Activated CD4-positive, alpha-beta T cell treated with anti-CD3 and anti-CD28 coated beads, Interleukin-2, amount 10 ng/mL, durations not matched to agents 24 days and 14 days (primary cell): ENCODE measurements around the gene NID2. TPM values are rescaled to one million over a fixed set of nuclear protein-coding genes. Genes with fewer than 3 reads are reported as not detected.

Experiments
- DNase-seq: peaks from one replicate; pipeline ENCODE4 v3.0.0; 2022
- H3K27ac Mint-ChIP-seq: one replicate; pipeline ENCODE4 v1.8.0; 2022; ENCODE audit warnings: mild to moderate bottlenecking, mixed read lengths
- H3K27me3 Mint-ChIP-seq: one replicate; pipeline ENCODE4 v1.8.0; 2022; ENCODE audit warnings: mixed read lengths
- H3K36me3 Mint-ChIP-seq: one replicate; pipeline ENCODE4 v1.8.0; 2022; ENCODE audit warnings: low read depth, mild to moderate bottlenecking, mixed read lengths
- H3K4me1 Mint-ChIP-seq: one replicate; pipeline ENCODE4 v1.8.0; 2021; ENCODE audit warnings: mixed read lengths
- H3K4me3 Mint-ChIP-seq: one replicate; pipeline ENCODE4 v1.8.0; 2022; ENCODE audit warnings: mild to moderate bottlenecking, moderate library complexity, mixed read lengths
- H3K9me3 Mint-ChIP-seq: one replicate; pipeline ENCODE4 v1.8.0; 2021; ENCODE audit warnings: mixed read lengths
- intact Hi-C: fragments of 100-400 bp; cut with micrococcal nuclease; formaldehyde crosslinking; loops from one replicate; pipeline ENCODE4 v1.15.1; 2023
- total RNA-seq: library from RNA; stranded (reverse); gene quantifications from 2 replicates; pipeline ENCODE4 v1.2.3, GENCODE V29; 2022

NID2 gene
- total RNA-seq, 1 donor from 2014 or later: 0.09 TPM

- H3K4me1 Mint-ChIP-seq: peaks cover 8% of the 10 kb centered on the region
- H3K4me3 Mint-ChIP-seq: no peak overlapping the region
- H3K9me3 Mint-ChIP-seq: no peaks in the 10 kb centered on the region
- H3K36me3 Mint-ChIP-seq: peaks cover 61% of the 10 kb centered on the region
- intact Hi-C loops: no loop called here
- H3K27me3 Mint-ChIP-seq: no peaks in the 10 kb centered on the region
- no peak for DNase-seq
- H3K27ac Mint-ChIP-seq: no peak overlapping the region
These were observed 62.5 kb downstream of the NID2 start for GRCh38 chr14:52006361-52006760.

DNA sequence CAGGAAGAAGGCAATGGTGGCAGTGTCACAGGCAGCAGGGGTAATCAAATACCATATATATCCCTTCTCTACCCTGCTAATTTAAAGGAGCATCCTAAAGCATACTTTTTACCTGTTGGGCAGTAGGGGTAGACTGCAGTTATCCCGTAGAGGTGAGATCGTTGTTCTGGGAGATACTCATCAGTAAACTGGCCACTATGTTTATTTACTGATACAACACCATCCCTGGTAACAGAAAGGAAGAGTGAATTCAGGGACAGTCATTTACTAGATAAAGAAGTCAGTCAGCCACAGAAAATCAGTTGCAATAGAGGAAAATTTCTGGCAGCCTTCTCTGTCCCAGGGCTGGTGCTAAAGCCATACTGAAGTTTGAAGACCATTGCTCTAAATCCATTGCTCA, 63.2 kb downstream of the NID2 start:
- Mint-ChIP-seq H3K27me3 (no peaks in the 10 kb centered on the region), H3K27ac (no peak overlapping the region), H3K36me3 (peaks cover 60% of the 10 kb centered on the region), H3K9me3 (no peaks in the 10 kb centered on the region), H3K4me3 (no peak overlapping the region), H3K4me1 (peaks cover 8% of the 10 kb centered on the region)
- no peak for DNase-seq
- intact Hi-C loops: no loop called here

DNA sequence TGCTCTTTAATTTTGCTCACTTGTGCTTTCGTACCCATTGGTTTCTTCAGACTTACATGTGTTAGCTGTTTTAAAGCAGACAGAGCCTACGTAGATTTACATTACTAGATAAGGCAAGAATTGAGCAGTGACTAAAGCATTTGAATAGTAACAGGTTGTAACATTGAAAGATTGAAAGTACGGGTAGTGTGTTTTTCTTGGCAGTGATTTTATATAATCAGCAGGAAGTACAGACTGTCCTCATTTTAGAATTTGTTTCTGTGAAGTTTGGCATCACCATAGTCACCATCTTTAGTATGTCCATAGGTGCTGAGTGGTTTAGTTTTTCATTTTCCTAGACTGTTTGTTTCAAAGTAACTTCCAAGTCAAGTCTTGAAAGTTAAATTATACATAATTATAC, 65.5 kb downstream of the NID2 start:
- intact Hi-C loops: no loop called here
- DNase-seq: no peak
- Mint-ChIP-seq H3K36me3 (peaks cover 66% of the 10 kb centered on the region), H3K4me1 (peaks cover 8% of the 10 kb centered on the region), H3K27me3 (no peaks in the 10 kb centered on the region), H3K4me3 (no peak overlapping the region), H3K27ac (no peak overlapping the region), H3K9me3 (no peaks in the 10 kb centered on the region)

- no peak for DNase-seq
- Mint-ChIP-seq H3K27me3 (no peaks in the 10 kb centered on the region), H3K9me3 (no peaks in the 10 kb centered on the region), H3K27ac (no peak overlapping the region), H3K36me3 (peaks cover 59% of the 10 kb centered on the region), H3K4me3 (no peak overlapping the region), H3K4me1 (peaks cover 8% of the 10 kb centered on the region)
- intact Hi-C loops: no loop called here
These were observed 66.3 kb downstream of the NID2 start for GRCh38 chr14:52002542-52002941.

GRCh38 chr14:52000696-52001095, 68.2 kb downstream of the NID2 start:
- no peak for DNase-seq
- Mint-ChIP-seq H3K27ac (no peak overlapping the region), H3K9me3 (no peaks in the 10 kb centered on the region), H3K4me1 (peaks cover 9% of the 10 kb centered on the region), H3K27me3 (no peaks in the 10 kb centered on the region), H3K36me3 (peaks cover 56% of the 10 kb centered on the region), H3K4me3 (no peak overlapping the region)
- intact Hi-C loops: no loop called here

- Mint-ChIP-seq H3K27ac (no peak overlapping the region), H3K9me3 (no peaks in the 10 kb centered on the region), H3K4me3 (no peak overlapping the region), H3K4me1 (peaks cover 8% of the 10 kb centered on the region), H3K36me3 (peaks cover 54% of the 10 kb centered on the region), H3K27me3 (no peaks in the 10 kb centered on the region)
- no peak for DNase-seq
- intact Hi-C loops: no loop called here
These were observed 68.8 kb downstream of the NID2 start for GRCh38 chr14:52000019-52000582.

DNA sequence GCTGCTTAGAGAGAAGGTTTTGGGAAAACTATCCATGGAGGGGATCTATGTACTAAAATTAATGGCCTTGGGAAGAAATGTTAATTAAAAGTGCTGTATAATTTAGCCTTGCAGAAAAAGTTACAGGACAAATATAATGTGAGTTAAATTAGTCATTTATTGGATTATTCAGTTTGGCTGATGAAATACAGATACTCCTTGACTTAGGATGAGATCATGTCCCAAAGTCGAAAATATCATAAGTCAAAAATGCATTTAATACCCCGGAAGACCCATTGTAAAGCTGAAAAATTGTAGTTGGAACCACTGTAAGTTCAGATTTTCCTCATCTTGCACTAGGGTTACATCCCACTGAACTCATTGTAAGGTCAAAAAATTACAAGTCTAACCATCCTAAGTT, 69.8 kb downstream of the NID2 start:
- Mint-ChIP-seq H3K36me3 (peaks cover 53% of the 10 kb centered on the region), H3K9me3 (no peaks in the 10 kb centered on the region), H3K27ac (no peak overlapping the region), H3K4me3 (no peak overlapping the region), H3K27me3 (no peaks in the 10 kb centered on the region), H3K4me1 (peaks cover 10% of the 10 kb centered on the region)
- DNase-seq: no peak
- intact Hi-C loops: loop anchor here (5.0 kb wide), 3 partner anchors 133 to 473 kb away; no protein-coding TSS in a partner anchor

DNA sequence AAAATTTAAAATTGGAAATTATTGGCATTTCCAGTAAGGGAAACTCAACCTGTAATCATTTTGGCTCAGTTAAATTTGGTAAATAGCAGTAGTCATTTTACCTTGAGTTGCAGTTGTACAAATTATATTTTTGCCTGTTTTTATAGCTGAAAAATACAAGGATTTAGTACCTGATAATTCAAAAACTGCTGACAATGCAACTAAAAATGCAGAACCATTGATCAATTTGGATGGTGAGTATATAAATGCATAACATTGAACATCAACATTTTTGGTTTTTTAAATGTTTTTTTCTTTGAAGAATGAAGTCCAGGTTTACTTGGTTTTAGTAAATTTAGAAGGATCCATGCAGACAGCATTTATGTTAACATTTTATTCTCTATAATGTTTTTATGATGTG, 70.5 kb downstream of the NID2 start:
- Mint-ChIP-seq H3K27me3 (no peaks in the 10 kb centered on the region), H3K9me3 (no peaks in the 10 kb centered on the region), H3K4me1 (peaks cover 15% of the 10 kb centered on the region), H3K27ac (no peak overlapping the region), H3K4me3 (no peak overlapping the region), H3K36me3 (peaks cover 57% of the 10 kb centered on the region)
- intact Hi-C loops: loop anchor here (5.0 kb wide), 3 partner anchors 134 to 474 kb away; no protein-coding TSS in a partner anchor
- DNase-seq: no peak

DNA sequence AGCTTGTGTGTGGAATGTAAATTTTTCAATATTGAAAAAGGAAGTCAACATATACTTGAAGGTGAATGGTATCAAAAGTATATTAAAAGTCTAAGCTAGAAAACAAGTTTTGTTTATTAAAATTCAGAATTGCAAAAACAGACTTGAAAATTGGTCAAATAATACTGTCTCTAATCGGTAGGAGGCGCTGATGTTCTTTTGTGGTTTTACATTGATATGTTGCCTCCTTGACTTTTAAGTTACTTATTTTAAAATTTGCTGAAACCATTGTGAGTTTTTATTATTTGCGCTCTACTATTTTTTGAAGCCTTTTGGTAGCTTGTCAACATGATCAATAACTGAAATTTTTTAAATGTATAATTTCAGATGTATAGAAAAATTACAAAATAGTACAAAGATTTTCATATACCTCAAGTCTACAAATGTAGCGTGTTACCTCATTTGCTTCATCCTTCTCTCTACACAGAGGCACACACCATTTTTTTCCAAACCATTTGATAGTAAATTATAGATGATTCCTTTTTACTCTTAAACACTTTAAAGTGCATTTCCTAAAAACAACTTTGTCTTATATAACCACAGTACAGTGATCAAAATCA, 72.6 kb downstream of the NID2 start:
- peaks cover 55% of the 10 kb centered on the region for H3K36me3 Mint-ChIP-seq
- no peaks in the 10 kb centered on the region for H3K27me3 Mint-ChIP-seq
- no peaks in the 10 kb centered on the region for H3K9me3 Mint-ChIP-seq
- H3K4me1 Mint-ChIP-seq: peaks cover 13% of the 10 kb centered on the region
- H3K4me3 Mint-ChIP-seq: no peak overlapping the region
- intact Hi-C loops: loop anchor here (5.0 kb wide), 3 partner anchors 136 to 476 kb away; no protein-coding TSS in a partner anchor
- peak; percentile 75 for DNase-seq
- no peak overlapping the region for H3K27ac Mint-ChIP-seq

- H3K4me3 Mint-ChIP-seq: peak overlapping the region; percentile 19
- H3K4me1 Mint-ChIP-seq: peaks cover 24% of the 10 kb centered on the region
- no peaks in the 10 kb centered on the region for H3K27me3 Mint-ChIP-seq
- H3K9me3 Mint-ChIP-seq: no peaks in the 10 kb centered on the region
- peak overlapping the region; percentile 50 for H3K27ac Mint-ChIP-seq
- DNase-seq: no peak
- intact Hi-C loops: no loop called here
- H3K36me3 Mint-ChIP-seq: peaks cover 36% of the 10 kb centered on the region
These were observed 75.5 kb downstream of the NID2 start for GRCh38 chr14:51993285-51993920.

DNA sequence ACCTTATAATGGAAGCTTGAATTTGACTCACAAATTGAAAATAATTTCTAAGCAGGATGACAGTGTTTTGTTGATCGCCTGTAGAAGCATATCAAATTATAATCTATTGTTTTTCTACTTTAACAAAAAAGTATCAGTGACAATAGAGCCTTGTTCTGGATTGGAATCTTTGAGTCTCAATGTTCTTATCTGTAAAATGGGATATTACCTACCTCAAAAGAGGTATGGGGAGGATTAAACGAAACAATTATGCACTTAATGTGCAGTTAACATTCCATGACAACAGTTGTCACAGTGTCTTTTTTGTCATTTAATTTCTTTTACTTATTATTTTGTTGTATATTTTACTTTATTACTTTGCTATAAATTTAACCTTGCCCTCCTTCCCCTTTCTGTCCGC, 78.4 kb downstream of the NID2 start:
- intact Hi-C loops: no loop called here
- H3K4me1 Mint-ChIP-seq: peaks cover 23% of the 10 kb centered on the region
- H3K4me3 Mint-ChIP-seq: peak overlapping the region; percentile 93
- H3K27ac Mint-ChIP-seq: peak overlapping the region; percentile 96
- no peak for DNase-seq
- H3K27me3 Mint-ChIP-seq: no peaks in the 10 kb centered on the region
- H3K36me3 Mint-ChIP-seq: peaks cover 28% of the 10 kb centered on the region
- no peaks in the 10 kb centered on the region for H3K9me3 Mint-ChIP-seq

GRCh38 chr14:51989293-51990234, 79.3 kb downstream of the NID2 start, which contains the start of gene RTRAF:
RTRAF (plus strand) TSS chr14:51989546; CDS start chr14:51989640, 94 bp downstream.
- no peaks in the 10 kb centered on the region for H3K9me3 Mint-ChIP-seq
- intact Hi-C loops: loop anchor here (1.0 to 5.0 kb wide), 4 partner anchors 140 to 749 kb away; partner anchors contain the start of genes FRMD6, GPR137C, TMX1 and TXNDC16
- H3K4me3 Mint-ChIP-seq: peak within 1 kb of the TSS; percentile 93
- H3K27ac Mint-ChIP-seq: peak within 1 kb of the TSS; percentile 96
- H3K36me3 Mint-ChIP-seq: peaks cover 21% of the 10 kb centered on the region
- peaks cover 18% of the 10 kb centered on the region for H3K4me1 Mint-ChIP-seq
- DNase-seq: peak; percentile 98
- no peaks in the 10 kb centered on the region for H3K27me3 Mint-ChIP-seq

- no peaks in the 10 kb centered on the region for H3K27me3 Mint-ChIP-seq
- H3K36me3 Mint-ChIP-seq: peaks cover 12% of the 10 kb centered on the region
- intact Hi-C loops: loop anchor here (2.0 to 5.0 kb wide), 2 partner anchors 336 to 565 kb away; partner anchors contain the start of genes FRMD6, GPR137C and TXNDC16
- peaks cover 13% of the 10 kb centered on the region for H3K4me1 Mint-ChIP-seq
- H3K27ac Mint-ChIP-seq: peak overlapping the region; percentile 96
- H3K9me3 Mint-ChIP-seq: no peaks in the 10 kb centered on the region
- DNase-seq: no peak
- H3K4me3 Mint-ChIP-seq: peak overlapping the region; percentile 93
These were observed 80.6 kb downstream of the NID2 start for GRCh38 chr14:51988221-51988620.
